GM23338 (cell line): ENCODE results near the gene PLXNB2. TPM values are rescaled to one million over a fixed set of nuclear protein-coding genes. Genes with fewer than 3 reads are reported as not detected.

ENCODE experiments used
- ATAC-seq: fragments of 200-7000 bp; cut with Tn5 transposase; 3 replicates; pipeline ENCODE4 v1.9.1; 2020
- DNase-seq: peaks from one replicate; pipeline ENCODE4 v3.0.0-alpha.2; 2015; ENCODE audit warnings: low spot score
- H2AFZ ChIP-seq: fragments of 200-600 bp; sonication (generic); 2 replicates; pipeline ENCODE4 v1.8.0; 2016; ENCODE audit warnings: antibody characterized with exemption, mild to moderate bottlenecking, moderate library complexity
- H3F3A ChIP-seq: fragments of 200-600 bp; sonication (generic); replicated peaks from 2 replicates; pipeline ENCODE4 v1.8.0; 2017; ENCODE audit warnings: antibody characterized with exemption, mixed run types, low read depth
- H3K27ac ChIP-seq: fragments of 200-600 bp; sonication (generic); 2 replicates; pipeline ENCODE4 v1.6.1; 2016; ENCODE audit warnings: low read depth
- H3K27me3 ChIP-seq: fragments of 200-600 bp; sonication (generic); 2 replicates; pipeline ENCODE4 v1.8.0; 2016; ENCODE audit warnings: mild to moderate bottlenecking, mixed run types, moderate library complexity; ENCODE audit not compliant: insufficient read depth
- H3K36me3 ChIP-seq: fragments of 200-600 bp; sonication (generic); 2 replicates; pipeline ENCODE4 v1.8.0; 2016; ENCODE audit warnings: mild to moderate bottlenecking; ENCODE audit not compliant: insufficient read depth
- H3K4me1 ChIP-seq: fragments of 200-600 bp; sonication (generic); 2 replicates; pipeline ENCODE4 v1.8.0; 2016; ENCODE audit warnings: mild to moderate bottlenecking, moderate library complexity; ENCODE audit not compliant: insufficient read depth
- H3K4me2 ChIP-seq: fragments of 200-600 bp; sonication (generic); 2 replicates; pipeline ENCODE4 v1.7.1; 2017; ENCODE audit warnings: mixed run types
- H3K4me3 ChIP-seq: fragments of 200-600 bp; sonication (generic); 2 replicates; pipeline ENCODE4 v1.6.1; 2016; ENCODE audit warnings: mixed run types
- H3K79me2 ChIP-seq: fragments of 200-600 bp; sonication (generic); replicated peaks from 2 replicates; pipeline ENCODE4 v1.8.0; 2017; ENCODE audit warnings: mild to moderate bottlenecking; ENCODE audit not compliant: insufficient read depth
- H3K9me2 ChIP-seq: fragments of 200-600 bp; sonication (generic); 2 replicates; pipeline ENCODE4 v1.8.0; 2017; ENCODE audit not compliant: insufficient read depth
- H4K20me1 ChIP-seq: fragments of 200-600 bp; sonication (generic); replicated peaks from 2 replicates; pipeline ENCODE4 v1.8.0; 2017; ENCODE audit warnings: mild to moderate bottlenecking; ENCODE audit not compliant: insufficient read depth
- H3K27ac Mint-ChIP-seq: 2 replicates; pipeline ENCODE4 v1.8.0; 2020; ENCODE audit warnings: inconsistent platforms, mild to moderate bottlenecking, moderate library complexity, mixed read lengths
- H3K27me3 Mint-ChIP-seq: 3 replicates; pipeline ENCODE4 v1.8.0; 2022; ENCODE audit warnings: low read depth, mild to moderate bottlenecking, moderate library complexity, mixed read lengths, inconsistent platforms; ENCODE audit not compliant: insufficient read depth, poor library complexity
- H3K36me3 Mint-ChIP-seq: 3 replicates; pipeline ENCODE4 v1.8.0; 2021; ENCODE audit warnings: low read depth, mild to moderate bottlenecking, inconsistent platforms, moderate library complexity, mixed read lengths
- H3K4me1 Mint-ChIP-seq: 3 replicates; pipeline ENCODE4 v1.8.0; 2020; ENCODE audit warnings: mild to moderate bottlenecking, inconsistent platforms, mixed read lengths
- H3K4me3 Mint-ChIP-seq: 3 replicates; pipeline ENCODE4 v1.8.0; 2021; ENCODE audit warnings: moderate library complexity, mild to moderate bottlenecking, inconsistent platforms, mixed read lengths
- H3K9me3 Mint-ChIP-seq: 3 replicates; pipeline ENCODE4 v1.8.0; 2020; ENCODE audit warnings: moderate library complexity, mild to moderate bottlenecking, inconsistent platforms, mixed read lengths
- EZH2 ChIP-seq: fragments of 200-600 bp; sonication (generic); IDR thresholded peaks from one replicate; pipeline ENCODE4 v1.8.0; 2017; ENCODE audit warnings: antibody characterized with exemption, mild to moderate bottlenecking, low read depth; ENCODE audit not compliant: unreplicated experiment
- JUNB ChIP-seq: IDR thresholded peaks from one replicate; pipeline ENCODE4 v1.6.1; 2016; ENCODE audit warnings: antibody characterized with exemption; ENCODE audit not compliant: unreplicated experiment
- STAT1 ChIP-seq: IDR thresholded peaks from one replicate; pipeline ENCODE4 v1.6.1; 2016; ENCODE audit warnings: antibody characterized with exemption; ENCODE audit not compliant: unreplicated experiment
- ZNF331 ChIP-seq: fragments of 250-450 bp; sonication (Bioruptor Pico); IDR thresholded peaks from 2 replicates; pipeline ENCODE4 v1.5.0; 2020; ENCODE audit warnings: low read depth, mild to moderate bottlenecking, moderate library complexity
- polyA plus RNA-seq: library from polyadenylated mRNA; unstranded; fragments of >200 nt; fragmentation: Nextera tagmentation; extraction: Ambion mirVana; gene quantifications from 2 replicates; pipeline ENCODE4 v1.2.1, GENCODE V29; 2016
- total RNA-seq: library from RNA; depleted of rRNA; stranded (reverse); fragments of >200 nt; shearing (Covaris generic); gene quantifications from 2 replicates; pipeline ENCODE4 v1.2.3, GENCODE V29; 2014
- TF ChIP-seq, protein P1 (sequence below): fragments of 250-450 bp; sonication (Bioruptor Pico); IDR thresholded peaks from 2 replicates; pipeline ENCODE4 v1.5.0; 2020; ENCODE audit warnings: mild to moderate bottlenecking, moderate library complexity
- TF ChIP-seq, protein P2 (sequence below): IDR thresholded peaks from one replicate; pipeline ENCODE4 v1.6.1; 2018; ENCODE audit warnings: antibody characterized with exemption; ENCODE audit not compliant: unreplicated experiment

PLXNB2 gene
- total and polyA plus RNA-seq, 2 experiments from 2014 or later: 29.1 to 66.3 TPM

DNA sequence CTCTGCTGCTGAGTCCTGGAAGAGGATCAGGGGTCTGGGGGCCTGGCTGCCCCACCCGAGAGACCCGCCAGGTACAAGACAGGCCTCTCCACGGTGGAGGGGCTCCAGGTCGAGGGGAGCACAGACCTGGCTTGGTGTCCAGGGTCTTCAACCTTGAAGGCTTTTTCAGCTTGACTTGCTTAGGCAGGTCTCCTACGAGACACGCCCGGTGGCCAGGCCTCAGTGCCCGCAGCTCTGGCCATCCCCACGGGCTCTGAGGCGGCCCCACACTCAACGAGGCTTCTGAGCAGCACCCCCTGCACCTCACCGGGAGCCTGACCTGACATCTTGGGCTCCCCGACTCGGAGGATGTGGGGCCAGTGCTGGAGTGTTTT, 6.6 kb upstream of the PLXNB2 start (continued):
- TF ChIP-seq, protein P1, sequence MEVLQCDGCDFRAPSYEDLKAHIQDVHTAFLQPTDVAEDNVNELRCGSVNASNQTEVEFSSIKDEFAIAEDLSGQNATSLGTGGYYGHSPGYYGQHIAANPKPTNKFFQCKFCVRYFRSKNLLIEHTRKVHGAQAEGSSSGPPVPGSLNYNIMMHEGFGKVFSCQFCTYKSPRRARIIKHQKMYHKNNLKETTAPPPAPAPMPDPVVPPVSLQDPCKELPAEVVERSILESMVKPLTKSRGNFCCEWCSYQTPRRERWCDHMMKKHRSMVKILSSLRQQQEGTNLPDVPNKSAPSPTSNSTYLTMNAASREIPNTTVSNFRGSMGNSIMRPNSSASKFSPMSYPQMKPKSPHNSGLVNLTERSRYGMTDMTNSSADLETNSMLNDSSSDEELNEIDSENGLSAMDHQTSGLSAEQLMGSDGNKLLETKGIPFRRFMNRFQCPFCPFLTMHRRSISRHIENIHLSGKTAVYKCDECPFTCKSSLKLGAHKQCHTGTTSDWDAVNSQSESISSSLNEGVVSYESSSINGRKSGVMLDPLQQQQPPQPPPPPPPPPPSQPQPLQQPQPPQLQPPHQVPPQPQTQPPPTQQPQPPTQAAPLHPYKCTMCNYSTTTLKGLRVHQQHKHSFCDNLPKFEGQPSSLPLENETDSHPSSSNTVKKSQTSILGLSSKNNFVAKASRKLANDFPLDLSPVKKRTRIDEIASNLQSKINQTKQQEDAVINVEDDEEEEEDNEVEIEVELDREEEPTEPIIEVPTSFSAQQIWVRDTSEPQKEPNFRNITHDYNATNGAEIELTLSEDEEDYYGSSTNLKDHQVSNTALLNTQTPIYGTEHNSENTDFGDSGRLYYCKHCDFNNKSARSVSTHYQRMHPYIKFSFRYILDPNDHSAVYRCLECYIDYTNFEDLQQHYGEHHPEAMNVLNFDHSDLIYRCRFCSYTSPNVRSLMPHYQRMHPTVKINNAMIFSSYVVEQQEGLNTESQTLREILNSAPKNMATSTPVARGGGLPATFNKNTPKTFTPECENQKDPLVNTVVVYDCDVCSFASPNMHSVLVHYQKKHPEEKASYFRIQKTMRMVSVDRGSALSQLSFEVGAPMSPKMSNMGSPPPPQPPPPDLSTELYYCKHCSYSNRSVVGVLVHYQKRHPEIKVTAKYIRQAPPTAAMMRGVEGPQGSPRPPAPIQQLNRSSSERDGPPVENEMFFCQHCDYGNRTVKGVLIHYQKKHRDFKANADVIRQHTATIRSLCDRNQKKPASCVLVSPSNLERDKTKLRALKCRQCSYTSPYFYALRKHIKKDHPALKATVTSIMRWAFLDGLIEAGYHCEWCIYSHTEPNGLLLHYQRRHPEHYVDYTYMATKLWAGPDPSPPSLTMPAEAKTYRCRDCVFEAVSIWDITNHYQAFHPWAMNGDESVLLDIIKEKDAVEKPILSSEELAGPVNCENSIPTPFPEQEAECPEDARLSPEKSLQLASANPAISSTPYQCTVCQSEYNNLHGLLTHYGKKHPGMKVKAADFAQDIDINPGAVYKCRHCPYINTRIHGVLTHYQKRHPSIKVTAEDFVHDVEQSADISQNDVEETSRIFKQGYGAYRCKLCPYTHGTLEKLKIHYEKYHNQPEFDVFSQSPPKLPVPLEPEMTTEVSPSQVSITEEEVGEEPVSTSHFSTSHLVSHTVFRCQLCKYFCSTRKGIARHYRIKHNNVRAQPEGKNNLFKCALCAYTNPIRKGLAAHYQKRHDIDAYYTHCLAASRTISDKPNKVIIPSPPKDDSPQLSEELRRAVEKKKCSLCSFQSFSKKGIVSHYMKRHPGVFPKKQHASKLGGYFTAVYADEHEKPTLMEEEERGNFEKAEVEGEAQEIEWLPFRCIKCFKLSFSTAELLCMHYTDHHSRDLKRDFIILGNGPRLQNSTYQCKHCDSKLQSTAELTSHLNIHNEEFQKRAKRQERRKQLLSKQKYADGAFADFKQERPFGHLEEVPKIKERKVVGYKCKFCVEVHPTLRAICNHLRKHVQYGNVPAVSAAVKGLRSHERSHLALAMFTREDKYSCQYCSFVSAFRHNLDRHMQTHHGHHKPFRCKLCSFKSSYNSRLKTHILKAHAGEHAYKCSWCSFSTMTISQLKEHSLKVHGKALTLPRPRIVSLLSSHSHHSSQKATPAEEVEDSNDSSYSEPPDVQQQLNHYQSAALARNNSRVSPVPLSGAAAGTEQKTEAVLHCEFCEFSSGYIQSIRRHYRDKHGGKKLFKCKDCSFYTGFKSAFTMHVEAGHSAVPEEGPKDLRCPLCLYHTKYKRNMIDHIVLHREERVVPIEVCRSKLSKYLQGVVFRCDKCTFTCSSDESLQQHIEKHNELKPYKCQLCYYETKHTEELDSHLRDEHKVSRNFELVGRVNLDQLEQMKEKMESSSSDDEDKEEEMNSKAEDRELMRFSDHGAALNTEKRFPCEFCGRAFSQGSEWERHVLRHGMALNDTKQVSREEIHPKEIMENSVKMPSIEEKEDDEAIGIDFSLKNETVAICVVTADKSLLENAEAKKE (CRISPR knock-in tag): no peak
- TF ChIP-seq, protein P2, sequence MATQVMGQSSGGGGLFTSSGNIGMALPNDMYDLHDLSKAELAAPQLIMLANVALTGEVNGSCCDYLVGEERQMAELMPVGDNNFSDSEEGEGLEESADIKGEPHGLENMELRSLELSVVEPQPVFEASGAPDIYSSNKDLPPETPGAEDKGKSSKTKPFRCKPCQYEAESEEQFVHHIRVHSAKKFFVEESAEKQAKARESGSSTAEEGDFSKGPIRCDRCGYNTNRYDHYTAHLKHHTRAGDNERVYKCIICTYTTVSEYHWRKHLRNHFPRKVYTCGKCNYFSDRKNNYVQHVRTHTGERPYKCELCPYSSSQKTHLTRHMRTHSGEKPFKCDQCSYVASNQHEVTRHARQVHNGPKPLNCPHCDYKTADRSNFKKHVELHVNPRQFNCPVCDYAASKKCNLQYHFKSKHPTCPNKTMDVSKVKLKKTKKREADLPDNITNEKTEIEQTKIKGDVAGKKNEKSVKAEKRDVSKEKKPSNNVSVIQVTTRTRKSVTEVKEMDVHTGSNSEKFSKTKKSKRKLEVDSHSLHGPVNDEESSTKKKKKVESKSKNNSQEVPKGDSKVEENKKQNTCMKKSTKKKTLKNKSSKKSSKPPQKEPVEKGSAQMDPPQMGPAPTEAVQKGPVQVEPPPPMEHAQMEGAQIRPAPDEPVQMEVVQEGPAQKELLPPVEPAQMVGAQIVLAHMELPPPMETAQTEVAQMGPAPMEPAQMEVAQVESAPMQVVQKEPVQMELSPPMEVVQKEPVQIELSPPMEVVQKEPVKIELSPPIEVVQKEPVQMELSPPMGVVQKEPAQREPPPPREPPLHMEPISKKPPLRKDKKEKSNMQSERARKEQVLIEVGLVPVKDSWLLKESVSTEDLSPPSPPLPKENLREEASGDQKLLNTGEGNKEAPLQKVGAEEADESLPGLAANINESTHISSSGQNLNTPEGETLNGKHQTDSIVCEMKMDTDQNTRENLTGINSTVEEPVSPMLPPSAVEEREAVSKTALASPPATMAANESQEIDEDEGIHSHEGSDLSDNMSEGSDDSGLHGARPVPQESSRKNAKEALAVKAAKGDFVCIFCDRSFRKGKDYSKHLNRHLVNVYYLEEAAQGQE: no peak
- TF ChIP-seq EZH2: no peak
- no peak for TF ChIP-seq JUNB
- TF ChIP-seq ZNF331: no peak
- no peak for TF ChIP-seq STAT1

DNA sequence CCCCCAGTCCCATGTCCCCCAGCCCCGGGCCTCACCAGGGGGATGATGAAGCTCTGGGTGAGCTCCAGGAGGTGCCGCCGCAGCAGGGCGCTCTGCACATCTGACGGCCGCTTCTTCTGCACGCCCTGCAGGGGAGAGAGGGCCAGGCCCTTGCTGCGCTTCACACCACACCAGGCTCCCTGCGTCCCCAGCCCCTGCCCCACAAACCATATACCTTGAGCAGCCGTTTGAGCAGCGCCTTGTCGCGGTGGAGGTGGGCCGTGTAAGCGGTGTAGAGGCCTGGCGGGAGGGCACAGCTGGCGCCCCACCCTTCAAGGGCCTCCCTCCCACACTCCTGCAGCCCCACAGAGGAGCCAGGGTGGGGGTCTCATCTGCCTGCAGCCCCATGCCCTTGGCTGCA, 6.2 kb upstream of the PLXNB2 start:
- no peak for DNase-seq
- H3K27ac Mint-ChIP-seq: no peak overlapping the region
- no peaks in the 10 kb centered on the region for H3K27me3 ChIP-seq
- H3K4me2 ChIP-seq: no peak overlapping the region
- ATAC-seq: no peak
- peaks cover 10% of the 10 kb centered on the region for H3K4me1 Mint-ChIP-seq
- no peaks in the 10 kb centered on the region for H3K9me2 ChIP-seq
- no peak overlapping the region for H2AFZ ChIP-seq
- H3K9me3 Mint-ChIP-seq: no peaks in the 10 kb centered on the region
- no peaks in the 10 kb centered on the region for H3K36me3 Mint-ChIP-seq
- H3K36me3 ChIP-seq: no peaks in the 10 kb centered on the region
- H4K20me1 ChIP-seq: no peaks in the 10 kb centered on the region
- no peak overlapping the region for H3K4me3 Mint-ChIP-seq
- H3K4me3 ChIP-seq: no peak overlapping the region
- H3F3A ChIP-seq: 0 out of 2 replicates have a peak, but pooled peaks cover 1% of the 10 kb centered on the region
- H3K27me3 Mint-ChIP-seq: peaks cover 16% of the 10 kb centered on the region
- no peaks in the 10 kb centered on the region for H3K79me2 ChIP-seq
- no peak overlapping the region for H3K27ac ChIP-seq
- H3K4me1 ChIP-seq: peaks cover 3% of the 10 kb centered on the region; the same call in 1 of the 2 replicates
- TF ChIP-seq ZNF331 (no peak), EZH2 (no peak)
- TF ChIP-seq, protein P1 (CRISPR knock-in tag): no peak
